Neural cell (in vitro differentiated cells): ENCODE measurements around the gene CIB4. TPM values are rescaled to one million over a fixed set of nuclear protein-coding genes. Genes with fewer than 3 reads are reported as not detected.

Source experiments
- H2AFZ ChIP-seq: fragments of 200-600, 300-800 bp; sonication (generic), shearing (Covaris generic); 2 replicates; pipeline ENCODE4 v1.6.0; 2014; ENCODE audit warnings: low read depth, mild to moderate bottlenecking, antibody characterized with exemption, low read length, moderate library complexity
- H3F3A ChIP-seq: fragments of 200-600 bp; shearing (Covaris generic); 2 replicates; pipeline ENCODE4 v1.6.1; 2016; ENCODE audit warnings: mild to moderate bottlenecking, moderate library complexity, mixed read lengths, antibody characterized with exemption, low read length; ENCODE audit not compliant: insufficient read depth, poor library complexity, severe bottlenecking
- H3K27ac ChIP-seq: fragments of 200-600, 300-800 bp; sonication (generic), shearing (Covaris generic); 2 replicates; pipeline ENCODE4 v1.5.1; 2014; ENCODE audit warnings: mild to moderate bottlenecking, low read length, moderate library complexity
- H3K27me3 ChIP-seq: fragments of 300-800, 200-600 bp; sonication (generic), shearing (Covaris generic); 2 replicates; pipeline ENCODE4 v1.6.0; 2014; ENCODE audit warnings: mild to moderate bottlenecking, low read depth, low read length, moderate library complexity; ENCODE audit not compliant: insufficient read depth
- H3K36me3 ChIP-seq: fragments of 300-800, 200-600 bp; sonication (generic), shearing (Covaris generic); 2 replicates; pipeline ENCODE4 v1.5.1; 2014; ENCODE audit warnings: mild to moderate bottlenecking, antibody characterized with exemption, low read length, moderate library complexity; ENCODE audit not compliant: insufficient read depth
- H3K4me2 ChIP-seq: fragments of 300-800, 200-600 bp; sonication (generic), shearing (Covaris generic); 2 replicates; pipeline ENCODE4 v1.6.0; 2014; ENCODE audit warnings: mild to moderate bottlenecking, low read length
- H3K4me3 ChIP-seq: fragments of 300-800, 200-600 bp; sonication (generic), shearing (Covaris generic); 2 replicates; pipeline ENCODE4 v1.5.1; 2014; ENCODE audit warnings: mild to moderate bottlenecking, low read length, moderate library complexity
- H3K79me2 ChIP-seq: fragments of 200-600 bp; shearing (Covaris generic); replicated peaks from 2 replicates; pipeline ENCODE4 v1.6.0; 2014; ENCODE audit warnings: mild to moderate bottlenecking, low read length, moderate library complexity; ENCODE audit not compliant: insufficient read depth
- H3K9ac ChIP-seq: fragments of 300-800, 200-600 bp; sonication (generic), shearing (Covaris generic); 2 replicates; pipeline ENCODE4 v1.6.1; 2016; ENCODE audit warnings: mild to moderate bottlenecking, low read length, mixed read lengths
- H3K9me2 ChIP-seq: fragments of 200-600 bp; shearing (Covaris generic); 2 replicates; pipeline ENCODE4 v1.6.1; 2016; ENCODE audit warnings: mild to moderate bottlenecking, low read length, mixed read lengths; ENCODE audit not compliant: insufficient read depth
- H3K9me3 ChIP-seq: fragments of 200-600, 300-800 bp; sonication (generic), shearing (Covaris generic); 2 replicates; pipeline ENCODE4 v1.6.1; 2016; ENCODE audit warnings: mild to moderate bottlenecking, mixed run types, low read length, moderate library complexity, mixed read lengths
- H4K20me1 ChIP-seq: fragments of 200-600 bp; shearing (Covaris generic); 2 replicates; pipeline ENCODE4 v1.6.1; 2016; ENCODE audit warnings: mild to moderate bottlenecking, mixed run types; ENCODE audit not compliant: insufficient read depth
- EP300 ChIP-seq: fragments of 450-650 bp; conservative IDR thresholded peaks from 2 replicates; pipeline ENCODE4 v1.6.1; 2014; ENCODE audit warnings: antibody characterized with exemption, mild to moderate bottlenecking, moderate library complexity; ENCODE audit not compliant: poor library complexity, severe bottlenecking
- EZH2 ChIP-seq: fragments of 200-600, 300-800 bp; shearing (Covaris generic), sonication (generic); IDR thresholded peaks from 2 replicates; pipeline ENCODE4 v1.6.1; 2014; ENCODE audit warnings: antibody characterized with exemption, low read length, borderline replicate concordance, mild to moderate bottlenecking; ENCODE audit not compliant: insufficient read depth, poor library complexity, severe bottlenecking
- MXI1 ChIP-seq: fragments of 450-650 bp; conservative IDR thresholded peaks from 2 replicates; pipeline ENCODE4 v1.6.1; 2014; ENCODE audit warnings: antibody characterized with exemption, mild to moderate bottlenecking; ENCODE audit not compliant: poor library complexity, severe bottlenecking
- POLR2AphosphoS5 ChIP-seq: IDR thresholded peaks from 2 replicates; pipeline ENCODE4 v1.6.1; 2012
- RAD21 ChIP-seq: fragments of 450-650 bp; conservative IDR thresholded peaks from 2 replicates; pipeline ENCODE4 v1.6.1; 2014; ENCODE audit warnings: antibody characterized with exemption, mild to moderate bottlenecking, moderate library complexity
- SMC3 ChIP-seq: fragments of 450-650 bp; conservative IDR thresholded peaks from 2 replicates; pipeline ENCODE4 v1.6.1; 2014; ENCODE audit warnings: antibody characterized with exemption, mild to moderate bottlenecking, moderate library complexity; ENCODE audit not compliant: poor library complexity
- TAF1 ChIP-seq: IDR thresholded peaks from 2 replicates; pipeline ENCODE4 v1.6.1; 2012; ENCODE audit warnings: low read depth
- polyA plus RNA-seq: library from polyadenylated mRNA; depleted of rRNA; stranded (reverse); fragments of >200 nt; gene quantifications from 2 replicates; pipeline ENCODE4 v1.2.3, GENCODE V29; 2014
- TF ChIP-seq, protein P1 (sequence below): IDR thresholded peaks from 2 replicates; pipeline ENCODE4 v1.6.1; 2012; ENCODE audit warnings: borderline replicate concordance
- TF ChIP-seq, protein P2 (sequence below): fragments of 450-650 bp; IDR thresholded peaks from 2 replicates; pipeline ENCODE4 v1.5.1; 2014; ENCODE audit warnings: antibody characterized with exemption, mild to moderate bottlenecking, moderate library complexity; ENCODE audit not compliant: poor library complexity, severe bottlenecking

Gene CIB4
- polyA plus RNA-seq, 1 donor from 2014 or later, result not detected

GRCh38 chr2:26542194-26542455, 99.0 kb downstream of the CIB4 start:
- H3K9ac ChIP-seq, result no peak overlapping the region
- no peak overlapping the region for H3K4me3 ChIP-seq
- H3F3A ChIP-seq, result no peaks in the 10 kb centered on the region
- H2AFZ ChIP-seq, result no peak overlapping the region
- no peaks in the 10 kb centered on the region for H3K9me3 ChIP-seq
- H3K27me3 ChIP-seq, result no peaks in the 10 kb centered on the region
- H3K27ac ChIP-seq, result no peak overlapping the region
- H3K9me2 ChIP-seq, result no peaks in the 10 kb centered on the region
- H3K79me2 ChIP-seq, result no peaks in the 10 kb centered on the region
- no peaks in the 10 kb centered on the region for H4K20me1 ChIP-seq
- H3K4me2 ChIP-seq, result no peak overlapping the region
- no peaks in the 10 kb centered on the region for H3K36me3 ChIP-seq
- no peak for TF ChIP-seq SMC3
- no peak for TF ChIP-seq TAF1
- no peak for TF ChIP-seq RAD21
- TF ChIP-seq EZH2, result no peak
- no peak for TF ChIP-seq MXI1
- no peak for TF ChIP-seq POLR2AphosphoS5
- TF ChIP-seq, protein P1, sequence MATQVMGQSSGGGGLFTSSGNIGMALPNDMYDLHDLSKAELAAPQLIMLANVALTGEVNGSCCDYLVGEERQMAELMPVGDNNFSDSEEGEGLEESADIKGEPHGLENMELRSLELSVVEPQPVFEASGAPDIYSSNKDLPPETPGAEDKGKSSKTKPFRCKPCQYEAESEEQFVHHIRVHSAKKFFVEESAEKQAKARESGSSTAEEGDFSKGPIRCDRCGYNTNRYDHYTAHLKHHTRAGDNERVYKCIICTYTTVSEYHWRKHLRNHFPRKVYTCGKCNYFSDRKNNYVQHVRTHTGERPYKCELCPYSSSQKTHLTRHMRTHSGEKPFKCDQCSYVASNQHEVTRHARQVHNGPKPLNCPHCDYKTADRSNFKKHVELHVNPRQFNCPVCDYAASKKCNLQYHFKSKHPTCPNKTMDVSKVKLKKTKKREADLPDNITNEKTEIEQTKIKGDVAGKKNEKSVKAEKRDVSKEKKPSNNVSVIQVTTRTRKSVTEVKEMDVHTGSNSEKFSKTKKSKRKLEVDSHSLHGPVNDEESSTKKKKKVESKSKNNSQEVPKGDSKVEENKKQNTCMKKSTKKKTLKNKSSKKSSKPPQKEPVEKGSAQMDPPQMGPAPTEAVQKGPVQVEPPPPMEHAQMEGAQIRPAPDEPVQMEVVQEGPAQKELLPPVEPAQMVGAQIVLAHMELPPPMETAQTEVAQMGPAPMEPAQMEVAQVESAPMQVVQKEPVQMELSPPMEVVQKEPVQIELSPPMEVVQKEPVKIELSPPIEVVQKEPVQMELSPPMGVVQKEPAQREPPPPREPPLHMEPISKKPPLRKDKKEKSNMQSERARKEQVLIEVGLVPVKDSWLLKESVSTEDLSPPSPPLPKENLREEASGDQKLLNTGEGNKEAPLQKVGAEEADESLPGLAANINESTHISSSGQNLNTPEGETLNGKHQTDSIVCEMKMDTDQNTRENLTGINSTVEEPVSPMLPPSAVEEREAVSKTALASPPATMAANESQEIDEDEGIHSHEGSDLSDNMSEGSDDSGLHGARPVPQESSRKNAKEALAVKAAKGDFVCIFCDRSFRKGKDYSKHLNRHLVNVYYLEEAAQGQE, result no peak
- TF ChIP-seq, protein P2, sequence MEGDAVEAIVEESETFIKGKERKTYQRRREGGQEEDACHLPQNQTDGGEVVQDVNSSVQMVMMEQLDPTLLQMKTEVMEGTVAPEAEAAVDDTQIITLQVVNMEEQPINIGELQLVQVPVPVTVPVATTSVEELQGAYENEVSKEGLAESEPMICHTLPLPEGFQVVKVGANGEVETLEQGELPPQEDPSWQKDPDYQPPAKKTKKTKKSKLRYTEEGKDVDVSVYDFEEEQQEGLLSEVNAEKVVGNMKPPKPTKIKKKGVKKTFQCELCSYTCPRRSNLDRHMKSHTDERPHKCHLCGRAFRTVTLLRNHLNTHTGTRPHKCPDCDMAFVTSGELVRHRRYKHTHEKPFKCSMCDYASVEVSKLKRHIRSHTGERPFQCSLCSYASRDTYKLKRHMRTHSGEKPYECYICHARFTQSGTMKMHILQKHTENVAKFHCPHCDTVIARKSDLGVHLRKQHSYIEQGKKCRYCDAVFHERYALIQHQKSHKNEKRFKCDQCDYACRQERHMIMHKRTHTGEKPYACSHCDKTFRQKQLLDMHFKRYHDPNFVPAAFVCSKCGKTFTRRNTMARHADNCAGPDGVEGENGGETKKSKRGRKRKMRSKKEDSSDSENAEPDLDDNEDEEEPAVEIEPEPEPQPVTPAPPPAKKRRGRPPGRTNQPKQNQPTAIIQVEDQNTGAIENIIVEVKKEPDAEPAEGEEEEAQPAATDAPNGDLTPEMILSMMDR, result no peak
- no peak for TF ChIP-seq EP300

DNA sequence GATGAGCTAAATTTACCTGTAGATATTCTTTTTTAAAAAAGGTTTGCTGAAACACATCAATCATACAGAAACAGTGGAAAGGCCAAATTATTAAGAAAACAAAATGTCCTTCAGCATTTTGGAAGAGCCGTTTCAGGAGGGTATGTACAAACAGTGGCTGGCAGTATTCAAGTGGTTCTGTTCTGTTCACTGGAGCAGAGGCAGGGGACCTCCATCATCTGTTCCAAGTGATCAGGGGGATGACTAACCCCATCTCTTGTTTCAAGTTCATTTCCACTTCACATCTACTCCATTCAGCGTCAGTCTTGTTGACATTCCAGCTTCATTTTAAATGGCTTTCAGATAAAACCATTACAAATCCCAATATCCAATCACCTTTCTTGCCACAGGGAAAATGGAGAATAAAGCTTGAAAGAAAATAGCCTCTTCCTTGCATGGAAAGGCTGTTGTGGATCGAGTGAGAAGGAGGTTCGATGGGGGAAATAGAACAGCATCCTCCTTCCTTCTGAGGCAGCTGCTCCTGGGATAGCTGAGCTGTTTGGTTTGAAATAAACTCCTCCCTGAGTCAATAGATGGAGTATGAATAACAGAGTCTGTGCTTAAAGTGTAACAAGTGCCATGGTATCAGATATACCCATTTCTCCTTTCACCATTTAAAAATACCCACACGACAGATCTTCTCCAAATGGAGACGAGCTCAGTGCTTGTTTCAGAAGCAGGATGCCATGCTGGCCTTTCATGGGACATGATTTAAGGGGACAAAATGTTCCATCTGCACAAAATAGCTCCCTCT, 99.6 kb downstream of the CIB4 start:
- Histone ChIP-seq H4K20me1 (no peaks in the 10 kb centered on the region), H3K27ac (no peak overlapping the region), H3K4me2 (no peak overlapping the region), H3K4me3 (no peak overlapping the region), H3K27me3 (no peaks in the 10 kb centered on the region), H3F3A (no peaks in the 10 kb centered on the region), H3K79me2 (no peaks in the 10 kb centered on the region), H3K9ac (no peak overlapping the region), H3K9me2 (no peaks in the 10 kb centered on the region), H3K36me3 (no peaks in the 10 kb centered on the region), H2AFZ (no peak overlapping the region), H3K9me3 (no peaks in the 10 kb centered on the region)
- TF ChIP-seq, protein P1, result no peak
- no peak for TF ChIP-seq SMC3
- TF ChIP-seq TAF1, result no peak
- no peak for TF ChIP-seq POLR2AphosphoS5
- TF ChIP-seq EP300, result no peak
- TF ChIP-seq, protein P2, result no peak
- no peak for TF ChIP-seq RAD21
- no peak for TF ChIP-seq MXI1
- TF ChIP-seq EZH2, result no peak
